Subcutaneous adipose tissue (tissue), 4 donors: ENCODE results near the gene TBX15. TPM values are rescaled to one million over a fixed set of nuclear protein-coding genes. Genes with fewer than 3 reads are reported as not detected.

ENCODE experiments used
- CTCF ChIP-seq: fragments of 450-650 bp; IDR thresholded peaks from one replicate; pipeline ENCODE4 v1.5.1; 2016; ENCODE audit warnings: low read depth, mild to moderate bottlenecking, control low read depth, antibody characterized with exemption, moderate library complexity
- total RNA-seq, 4 donors: library from RNA; depleted of rRNA; stranded (reverse); fragments of >200 nt; gene quantifications; one replicate each; pipeline ENCODE4 v1.1.0, GENCODE V29; 2016

The TBX15 gene
- total RNA-seq, 4 donors from 2014 or later, result 68.9 to 102 (median 77.0) TPM

- TF ChIP-seq CTCF, result no peak
Measured at GRCh38 chr1:118898712-118899111, 89.4 kb downstream of the TBX15 start.

- no peak for TF ChIP-seq CTCF
Measured at GRCh38 chr1:118896416-118896815, 91.7 kb downstream of the TBX15 start.

GRCh38 chr1:118894836-118895235 is 93.3 kb downstream of the TBX15 start:
- TF ChIP-seq CTCF, result no peak

- TF ChIP-seq CTCF, result no peak
Measured at GRCh38 chr1:118890851-118891384, 97.2 kb downstream of the TBX15 start.

- TF ChIP-seq CTCF, result no peak
Measured at GRCh38 chr1:118884946-118885345, 103.2 kb downstream of the TBX15 start.

GRCh38 chr1:118881751-118882150 is 106.4 kb downstream of the TBX15 start:
- no peak for TF ChIP-seq CTCF

- TF ChIP-seq CTCF, result no peak
Measured at GRCh38 chr1:118878661-118879060, 109.5 kb downstream of the TBX15 start.
